ENCODE measurements around the gene ASTN2.

- TF ChIP-seq EP300 (IDR thresholded peaks at IDR 0.05; ENCODE audit: low read length) (no peak), GABPA (tag; conservative IDR thresholded peaks at IDR 0.05; ENCODE audit: low read depth) (no peak), HNRNPUL1 (IDR thresholded peaks at IDR 0.05; ENCODE audit: low read length) (no peak), ATF7 (IDR thresholded peaks at IDR 0.05) (no peak)
Observed at GRCh38 chr9:116663581-116663980, 751.3 kb downstream of the ASTN2 start.

All from K562 (cell line).